Astrocyte of the cerebellum (primary cell): ENCODE results near the gene NRCAM.
A peak's percentile ranks its signal among the peaks of the same experiment; 100 is the strongest.
"Not testable (repeated sequence)": the region's sequence is repeated elsewhere in the genome, so short reads cannot be mapped to it uniquely, and the experiment has no call there.

ENCODE experiments used
- DNase-seq: peaks from one replicate; pipeline ENCODE4 v3.0.0-alpha.2; 2011; ENCODE audit warnings: low read depth
- H3K4me3 ChIP-seq: 2 replicates; pipeline ENCODE4 v1.5.1; 2011; ENCODE audit warnings: mild to moderate bottlenecking, low read depth, low read length, moderate library complexity
- in situ Hi-C: cut with HindIII; loops from 2 replicates; pipeline ENCODE4 v1.10.0; 2017; ENCODE audit warnings: low sequenced_read_pairs
- TF ChIP-seq, protein P1 (sequence below): IDR thresholded peaks from 2 replicates; pipeline ENCODE4 v1.5.1; 2012; ENCODE audit warnings: low read length, low read depth, moderate library complexity, mild to moderate bottlenecking; ENCODE audit errors: missing control alignments

The NRCAM gene

GRCh38 chr7:108347616-108348015 is 108.6 kb downstream of the NRCAM start:
- H3K4me3 ChIP-seq: no peak overlapping the region
- TF ChIP-seq, protein P1, sequence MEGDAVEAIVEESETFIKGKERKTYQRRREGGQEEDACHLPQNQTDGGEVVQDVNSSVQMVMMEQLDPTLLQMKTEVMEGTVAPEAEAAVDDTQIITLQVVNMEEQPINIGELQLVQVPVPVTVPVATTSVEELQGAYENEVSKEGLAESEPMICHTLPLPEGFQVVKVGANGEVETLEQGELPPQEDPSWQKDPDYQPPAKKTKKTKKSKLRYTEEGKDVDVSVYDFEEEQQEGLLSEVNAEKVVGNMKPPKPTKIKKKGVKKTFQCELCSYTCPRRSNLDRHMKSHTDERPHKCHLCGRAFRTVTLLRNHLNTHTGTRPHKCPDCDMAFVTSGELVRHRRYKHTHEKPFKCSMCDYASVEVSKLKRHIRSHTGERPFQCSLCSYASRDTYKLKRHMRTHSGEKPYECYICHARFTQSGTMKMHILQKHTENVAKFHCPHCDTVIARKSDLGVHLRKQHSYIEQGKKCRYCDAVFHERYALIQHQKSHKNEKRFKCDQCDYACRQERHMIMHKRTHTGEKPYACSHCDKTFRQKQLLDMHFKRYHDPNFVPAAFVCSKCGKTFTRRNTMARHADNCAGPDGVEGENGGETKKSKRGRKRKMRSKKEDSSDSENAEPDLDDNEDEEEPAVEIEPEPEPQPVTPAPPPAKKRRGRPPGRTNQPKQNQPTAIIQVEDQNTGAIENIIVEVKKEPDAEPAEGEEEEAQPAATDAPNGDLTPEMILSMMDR: no peak
- DNase-seq: peak; percentile 68
- in situ Hi-C loops: no loop called here

GRCh38 chr7:108345710-108346336 is 110.4 kb downstream of the NRCAM start:
- no peak for DNase-seq
- TF ChIP-seq, protein P1: no peak
- no peak overlapping the region for H3K4me3 ChIP-seq
- in situ Hi-C loops: no loop called here

DNA sequence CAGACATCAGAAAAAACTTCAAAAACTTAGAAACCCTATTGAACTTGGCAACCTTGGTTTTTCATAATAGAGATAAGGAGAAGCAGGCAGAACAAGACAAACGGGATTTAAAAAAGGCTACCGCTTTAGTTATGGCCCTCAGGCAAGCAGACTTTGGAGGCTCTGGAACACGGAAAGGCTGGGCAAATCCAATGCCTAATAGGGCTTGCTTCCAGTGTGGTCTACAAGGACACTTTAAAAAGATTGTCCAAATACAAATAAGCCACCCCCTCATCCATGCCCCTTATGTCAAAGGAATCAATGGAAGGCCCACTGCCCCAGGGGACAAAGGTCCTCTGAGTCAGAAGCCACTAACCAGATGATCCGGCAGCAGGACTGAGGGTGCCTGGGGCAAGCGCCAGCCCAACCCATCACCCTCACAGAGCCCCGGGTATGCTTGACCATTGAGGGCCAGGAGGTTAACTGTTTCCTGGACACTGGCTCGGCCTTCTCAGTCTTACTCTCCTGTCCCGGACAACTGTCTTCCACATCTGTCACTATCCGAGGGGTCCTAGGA is 115.3 kb downstream of the NRCAM start:
- TF ChIP-seq, protein P1: no peak
- no peak overlapping the region for H3K4me3 ChIP-seq
- no peak for DNase-seq
- in situ Hi-C loops: no loop called here

- H3K4me3 ChIP-seq, DNase-seq, in situ Hi-C loops: not testable (repeated sequence)
These were observed 115.8 kb downstream of the NRCAM start for GRCh38 chr7:108340406-108340805.

- TF ChIP-seq, protein P1: no peak
- in situ Hi-C loops: no loop called here
- DNase-seq: no peak
- no peak overlapping the region for H3K4me3 ChIP-seq
These were observed 120.8 kb downstream of the NRCAM start for GRCh38 chr7:108335269-108335918.

DNA sequence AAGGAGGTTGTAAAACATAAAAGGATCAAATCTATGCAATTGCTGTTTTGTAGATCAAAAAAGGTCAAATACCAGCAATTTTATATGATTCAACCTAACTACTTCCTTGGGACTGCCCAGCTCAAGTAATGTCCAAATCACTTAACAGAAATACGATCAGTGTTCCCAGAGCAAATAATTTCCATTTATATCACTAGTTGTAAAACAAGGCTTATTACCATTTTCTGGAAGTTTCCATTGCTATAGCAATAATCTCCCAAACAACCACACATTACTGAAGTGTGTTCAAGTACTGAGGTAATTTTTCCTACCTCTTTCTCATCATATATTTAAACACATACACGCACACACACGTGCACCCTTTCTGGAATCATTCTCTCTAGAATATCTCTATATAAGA is 123.3 kb downstream of the NRCAM start:
- TF ChIP-seq, protein P1: no peak
- no peak for DNase-seq
- H3K4me3 ChIP-seq: no peak overlapping the region
- in situ Hi-C loops: no loop called here

DNA sequence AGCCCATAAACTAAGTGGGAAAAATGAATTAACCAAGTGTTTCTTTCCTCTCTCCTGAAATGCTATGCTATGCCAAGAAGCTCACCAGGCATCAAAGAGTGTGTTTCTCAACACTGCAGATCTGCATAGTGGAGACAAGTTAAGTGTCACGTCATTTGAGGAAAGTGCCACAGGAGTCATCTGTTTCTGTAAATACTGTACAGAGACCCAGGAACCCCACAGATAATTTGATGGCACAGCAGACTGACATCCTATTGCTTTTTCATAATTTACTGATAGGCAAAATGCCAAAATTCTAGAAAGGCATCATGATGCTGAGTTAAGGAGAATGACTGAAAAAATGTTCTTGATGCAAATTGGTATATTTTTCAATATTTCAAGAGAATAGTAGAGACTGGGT is 124.3 kb downstream of the NRCAM start:
- TF ChIP-seq, protein P1: no peak
- DNase-seq: no peak
- no peak overlapping the region for H3K4me3 ChIP-seq
- in situ Hi-C loops: no loop called here
